IMR-90 (cell line): ENCODE measurements around the gene GGNBP2. TPM values are rescaled to one million over a fixed set of nuclear protein-coding genes. Genes with fewer than 3 reads are reported as not detected.

Source experiments
- ATAC-seq: fragments of 200-7000 bp; cut with Tn5 transposase; 2 replicates; pipeline ENCODE4 v1.9.1; 2020; ENCODE audit warnings: low read depth, mild to moderate bottlenecking, moderate library complexity
- BruUV-seq: library from RNA; stranded (reverse); fragments of 400-500 nt; replicated peaks from 2 replicates; lab custom pipeline; 2021; lab: Mats Ljungman, UMichigan
- CTCF ChIA-PET: fragments of 300-600 bp; formaldehyde crosslinking; extraction: SDS; loops from one replicate; lab custom pipeline; 2021; ENCODE audit warnings: antibody characterized with exemption; lab: Yijun Ruan, JAX
- POLR2A ChIA-PET: fragments of 300-600 bp; sonication (Branson Sonifier 250); formaldehyde crosslinking; loops from one replicate; lab custom pipeline; 2022; ENCODE audit warnings: antibody characterized with exemption; ENCODE audit not compliant: unreplicated experiment; lab: Charles Lee
- DNase-seq: peaks from one replicate; pipeline ENCODE4 v3.0.0; 2013
- H2AFZ ChIP-seq: replicated peaks from 2 replicates; pipeline ENCODE3; 2013; ENCODE audit warnings: low read length, mild to moderate bottlenecking; ENCODE audit not compliant: poor library complexity
- H2AK5ac ChIP-seq: 2 replicates; pipeline ENCODE4 v1.6.1; 2013; ENCODE audit warnings: low read depth, low read length, inconsistent platforms
- H2AK9ac ChIP-seq: replicated peaks from 2 replicates; pipeline ENCODE3; 2013; ENCODE audit warnings: mild to moderate bottlenecking, low read depth, low read length, moderate library complexity; ENCODE audit not compliant: poor library complexity
- H2BK120ac ChIP-seq: 2 replicates; pipeline ENCODE4 v1.6.1; 2013; ENCODE audit warnings: low read depth, low read length, inconsistent platforms
- H2BK15ac ChIP-seq: 3 replicates; pipeline ENCODE4 v1.6.1; 2013; ENCODE audit warnings: low read depth, low read length, inconsistent platforms
- H2BK20ac ChIP-seq: 2 replicates; pipeline ENCODE4 v1.6.1; 2013; ENCODE audit warnings: low read depth, mild to moderate bottlenecking, inconsistent platforms, low read length, moderate library complexity
- H2BK5ac ChIP-seq: 2 replicates; pipeline ENCODE4 v1.6.1; 2013; ENCODE audit warnings: mild to moderate bottlenecking, low read depth, low read length, inconsistent platforms; ENCODE audit not compliant: poor library complexity, severe bottlenecking
- H3K14ac ChIP-seq: replicated peaks from 2 replicates; pipeline ENCODE4 v1.6.1; 2013; ENCODE audit warnings: low read depth, low read length, inconsistent platforms
- H3K18ac ChIP-seq: 2 replicates; pipeline ENCODE4 v1.6.1; 2013; ENCODE audit warnings: low read depth, low read length, control low read depth
- H3K23ac ChIP-seq: 2 replicates; pipeline ENCODE4 v1.6.1; 2013; ENCODE audit warnings: low read depth, low read length, inconsistent platforms
- H3K27ac ChIP-seq: 2 replicates; pipeline ENCODE4 v1.5.1; 2013; ENCODE audit warnings: mild to moderate bottlenecking, control low read depth, low read length; ENCODE audit not compliant: insufficient read depth
- H3K27me3 ChIP-seq: 2 replicates; pipeline ENCODE4 v1.6.1; 2013; ENCODE audit warnings: low read length; ENCODE audit not compliant: control insufficient read depth, insufficient read depth
- H3K36me3 ChIP-seq: 2 replicates; pipeline ENCODE4 v1.6.1; 2013; ENCODE audit warnings: low read length, mixed read lengths; ENCODE audit not compliant: control insufficient read depth, insufficient read depth
- H3K4ac ChIP-seq: 2 replicates; pipeline ENCODE4 v1.6.1; 2013; ENCODE audit warnings: low read depth, low read length, inconsistent platforms
- H3K4me1 ChIP-seq: 2 replicates; pipeline ENCODE4 v1.6.1; 2013; ENCODE audit warnings: low read length, mixed read lengths; ENCODE audit not compliant: control insufficient read depth, insufficient read depth
- H3K4me2 ChIP-seq: 2 replicates; pipeline ENCODE4 v1.6.1; 2013; ENCODE audit warnings: low read depth, mild to moderate bottlenecking, control low read depth, low read length, moderate library complexity
- H3K4me3 ChIP-seq: 2 replicates; pipeline ENCODE4 v1.5.1; 2013; ENCODE audit warnings: low read depth, mild to moderate bottlenecking, control low read depth, low read length, moderate library complexity; ENCODE audit not compliant: insufficient read depth
- H3K56ac ChIP-seq: 2 replicates; pipeline ENCODE4 v1.6.1; 2013; ENCODE audit warnings: low read length, inconsistent platforms; ENCODE audit not compliant: insufficient read depth; ENCODE audit errors: extremely low read depth
- H3K79me1 ChIP-seq, 2 experiments: 2 replicates each; pipeline ENCODE4 v1.6.1; 2013; ENCODE audit warnings: low read length in 2 of 2, inconsistent platforms in 1 of 2, low read depth in 1 of 2
- H3K9ac ChIP-seq: 2 replicates; pipeline ENCODE4 v1.6.1; 2013; ENCODE audit warnings: low read depth, low read length, control low read depth
- H3K9me1 ChIP-seq: 2 replicates; pipeline ENCODE4 v1.6.1; 2013; ENCODE audit warnings: low read length, inconsistent platforms; ENCODE audit not compliant: insufficient read depth
- H3K9me3 ChIP-seq: 2 replicates; pipeline ENCODE4 v1.6.1; 2013; ENCODE audit warnings: low read length; ENCODE audit not compliant: control insufficient read depth, insufficient read depth
- H4K20me1 ChIP-seq: 2 replicates; pipeline ENCODE4 v1.6.1; 2013; ENCODE audit warnings: low read length, inconsistent platforms; ENCODE audit not compliant: insufficient read depth
- H4K5ac ChIP-seq: 2 replicates; pipeline ENCODE4 v1.6.1; 2013; ENCODE audit warnings: mild to moderate bottlenecking, low read depth, low read length, control low read depth
- H4K8ac ChIP-seq, 2 experiments: 2 replicates each; pipeline ENCODE4 v1.6.1; 2013; ENCODE audit warnings: low read depth in 2 of 2, low read length in 2 of 2, control low read depth in 1 of 2, inconsistent platforms in 1 of 2
- H4K91ac ChIP-seq: 2 replicates; pipeline ENCODE4 v1.6.1; 2013; ENCODE audit warnings: low read depth, low read length, inconsistent platforms; ENCODE audit not compliant: insufficient read depth
- BHLHE40 ChIP-seq: fragments of 150-350 bp; IDR thresholded peaks from 2 replicates; pipeline ENCODE4 v1.6.1; 2016; ENCODE audit warnings: mild to moderate bottlenecking, low read depth, low read length
- CHD1 ChIP-seq: IDR thresholded peaks from 2 replicates; pipeline ENCODE4 v1.6.1; 2012; ENCODE audit warnings: low read depth, low read length, improper control_type of control experiment
- FOS ChIP-seq: fragments of 150-350 bp; IDR thresholded peaks from 2 replicates; pipeline ENCODE4 v1.6.1; 2016; ENCODE audit warnings: low read depth, low read length
- MAFK ChIP-seq: IDR thresholded peaks from 2 replicates; pipeline ENCODE4 v1.6.1; 2012; ENCODE audit warnings: low read depth, low read length, improper control_type of control experiment
- MAZ ChIP-seq: IDR thresholded peaks from 2 replicates; pipeline ENCODE4 v1.6.1; 2012; ENCODE audit warnings: low read depth, mild to moderate bottlenecking, low read length, improper control_type of control experiment, moderate library complexity, borderline replicate concordance
- MXI1 ChIP-seq: IDR thresholded peaks from 2 replicates; pipeline ENCODE4 v1.6.1; 2012; ENCODE audit warnings: low read depth, mild to moderate bottlenecking, low read length, moderate library complexity, borderline replicate concordance
- NFE2L2 ChIP-seq: fragments of 150-350 bp; IDR thresholded peaks from 2 replicates; pipeline ENCODE4 v1.6.1; 2016; ENCODE audit warnings: low read depth, mild to moderate bottlenecking, low read length
- RAD21 ChIP-seq: IDR thresholded peaks from 2 replicates; pipeline ENCODE4 v1.6.1; 2012; ENCODE audit warnings: low read length, improper control_type of control experiment
- RCOR1 ChIP-seq: IDR thresholded peaks from 2 replicates; pipeline ENCODE4 v1.6.1; 2012; ENCODE audit warnings: mild to moderate bottlenecking, low read length, improper control_type of control experiment; ENCODE audit not compliant: insufficient replicate concordance
- RFX5 ChIP-seq: IDR thresholded peaks from 2 replicates; pipeline ENCODE4 v1.8.0; 2012; ENCODE audit warnings: low read depth, mild to moderate bottlenecking, low read length, moderate library complexity
- SMC3 ChIP-seq: fragments of 150-350 bp; IDR thresholded peaks from 2 replicates; pipeline ENCODE4 v1.6.1; 2016; ENCODE audit warnings: low read depth, mild to moderate bottlenecking, antibody characterized with exemption, low read length, moderate library complexity
- WGBS, 2 experiments: methylation state at CpG; one replicate each; pipeline versions ENCODE4 v1.1.5 to v1.1.7; 2013; ENCODE audit warnings: missing lambda C conversion rate in 2 of 2; ENCODE audit not compliant: insufficient read length in 1 of 2; ENCODE audit errors: extremely low coverage in 2 of 2; 5-methylcytosine and 5-hydroxymethylcytosine counted together
- dilution Hi-C: fragments of 300-500 bp; cut with HindIII; formaldehyde crosslinking; loops from one replicate; pipeline ENCODE4 v1.14.3; 2018; ENCODE audit warnings: low sequenced_read_pairs; ENCODE audit not compliant: unreplicated experiment
- in situ Hi-C: fragments of 300-500 bp; cut with MboI; formaldehyde crosslinking; loops from 3 replicates; pipeline ENCODE4 v1.14.3; 2019; ENCODE audit warnings: low sequenced_read_pairs, inconsistent platforms, mixed read lengths
- intact Hi-C: fragments of 100-400 bp; cut with micrococcal nuclease; formaldehyde crosslinking; loops from 2 replicates; pipeline ENCODE4 v1.10.0; 2022
- polyA plus RNA-seq, 3 experiments: library from polyadenylated mRNA; depleted of rRNA; stranded (reverse); fragments of >200 nt; gene quantifications; 2 replicates each; pipeline ENCODE4 v1.2.3, GENCODE V29; 2012; ENCODE audit warnings: low replicate concordance in 1 of 3
- total RNA-seq: library from RNA; depleted of rRNA; stranded (reverse); fragments of >200 nt; gene quantifications from 2 replicates; pipeline ENCODE4 v1.2.3, GENCODE V29; 2012
- TF ChIP-seq, protein P1 (sequence below): conservative IDR thresholded peaks from 2 replicates; pipeline ENCODE4 v1.5.1; 2012; ENCODE audit warnings: mild to moderate bottlenecking, low read depth, low read length, improper control_type of control experiment

GGNBP2 gene
- total and polyA plus RNA-seq, 2 of the 4 experiments (the other 2 are of a cell fraction): 40.7 to 56.2 TPM

DNA sequence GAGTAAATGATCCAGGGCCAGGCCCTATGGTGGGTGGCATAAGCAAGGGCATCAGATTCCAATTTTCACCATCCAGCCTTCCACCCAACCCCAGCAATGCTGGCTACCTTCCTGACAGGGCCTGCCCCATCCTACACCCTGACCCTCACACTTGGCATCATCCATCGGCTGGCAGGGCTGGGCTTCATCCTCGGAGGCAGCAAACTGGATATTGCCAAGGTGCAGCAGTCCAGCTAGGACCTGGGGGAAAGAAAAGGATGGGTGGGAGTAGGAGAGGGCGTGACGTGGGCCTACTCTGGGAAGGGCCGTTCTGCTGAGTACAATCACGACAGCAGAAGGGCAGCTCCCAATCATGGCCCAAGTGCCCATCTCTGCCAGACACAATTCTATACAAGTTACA lies 33.5 kb upstream of the GGNBP2 start:
- H4K8ac ChIP-seq: no peak overlapping the region
- no peak overlapping the region for H3K56ac ChIP-seq
- H3K9ac ChIP-seq: no peak overlapping the region
- no TSS peak for BruUV-seq
- intact Hi-C loops: no loop called here
- no peak overlapping the region for H3K27ac ChIP-seq
- ATAC-seq: no peak
- DNase-seq: no peak
- no peak for TF ChIP-seq RCOR1
- no peak for TF ChIP-seq FOS
- TF ChIP-seq SMC3: no peak
- no peak for TF ChIP-seq MAZ
- no peak for TF ChIP-seq RAD21
- no peak for TF ChIP-seq NFE2L2
- TF ChIP-seq CHD1: no peak
- TF ChIP-seq RFX5: no peak
- TF ChIP-seq BHLHE40: no peak
- TF ChIP-seq MXI1: no peak
- TF ChIP-seq, protein P1, sequence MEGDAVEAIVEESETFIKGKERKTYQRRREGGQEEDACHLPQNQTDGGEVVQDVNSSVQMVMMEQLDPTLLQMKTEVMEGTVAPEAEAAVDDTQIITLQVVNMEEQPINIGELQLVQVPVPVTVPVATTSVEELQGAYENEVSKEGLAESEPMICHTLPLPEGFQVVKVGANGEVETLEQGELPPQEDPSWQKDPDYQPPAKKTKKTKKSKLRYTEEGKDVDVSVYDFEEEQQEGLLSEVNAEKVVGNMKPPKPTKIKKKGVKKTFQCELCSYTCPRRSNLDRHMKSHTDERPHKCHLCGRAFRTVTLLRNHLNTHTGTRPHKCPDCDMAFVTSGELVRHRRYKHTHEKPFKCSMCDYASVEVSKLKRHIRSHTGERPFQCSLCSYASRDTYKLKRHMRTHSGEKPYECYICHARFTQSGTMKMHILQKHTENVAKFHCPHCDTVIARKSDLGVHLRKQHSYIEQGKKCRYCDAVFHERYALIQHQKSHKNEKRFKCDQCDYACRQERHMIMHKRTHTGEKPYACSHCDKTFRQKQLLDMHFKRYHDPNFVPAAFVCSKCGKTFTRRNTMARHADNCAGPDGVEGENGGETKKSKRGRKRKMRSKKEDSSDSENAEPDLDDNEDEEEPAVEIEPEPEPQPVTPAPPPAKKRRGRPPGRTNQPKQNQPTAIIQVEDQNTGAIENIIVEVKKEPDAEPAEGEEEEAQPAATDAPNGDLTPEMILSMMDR: no peak
- no peak for TF ChIP-seq MAFK
- H3K9me1 ChIP-seq: peaks cover 15% of the 10 kb centered on the region
- dilution Hi-C loops: no loop called here
- H4K20me1 ChIP-seq: no peaks in the 10 kb centered on the region
- POLR2A ChIA-PET: no interaction called here
- H4K91ac ChIP-seq: no peak overlapping the region
- no peak overlapping the region for H2AK5ac ChIP-seq
- H3K4ac ChIP-seq: no peak overlapping the region
- no peaks in the 10 kb centered on the region for H3K27me3 ChIP-seq
- H3K4me3 ChIP-seq: no peak overlapping the region
- no peaks in the 10 kb centered on the region for H3K9me3 ChIP-seq
- no peak overlapping the region for H2BK120ac ChIP-seq
- 100% methylated on average over 2 of the region's 6 CpGs; no CpG with 5 or more reads in 1 of the 2 experiments for WGBS, 2 experiments
- H2BK5ac ChIP-seq: no peak overlapping the region
- H3K4me2 ChIP-seq: no peak overlapping the region
- H2BK20ac ChIP-seq: no peak overlapping the region
- no peaks in the 10 kb centered on the region for H3K4me1 ChIP-seq
- CTCF ChIA-PET: no interaction called here
- H3K79me1 ChIP-seq: no peaks in the 10 kb centered on the region
- no peak overlapping the region for H2BK15ac ChIP-seq
- peak overlapping the region; percentile 37 for H2AK9ac ChIP-seq
- H2AFZ ChIP-seq: no peak overlapping the region
- H3K23ac ChIP-seq: no peak overlapping the region
- in situ Hi-C loops: no loop called here
- no peak overlapping the region for H3K18ac ChIP-seq
- no peak overlapping the region for H4K5ac ChIP-seq
- H3K36me3 ChIP-seq: peaks cover 43% of the 10 kb centered on the region
- H3K14ac ChIP-seq: no peak overlapping the region
